PC-9 (cell line): Measurements from ENCODE around the gene CSNK1E. TPM values are rescaled to one million over a fixed set of nuclear protein-coding genes. Genes with fewer than 3 reads are reported as not detected.
A peak's percentile ranks its signal among the peaks of the same experiment; 100 is the strongest.

Experiments used
- BruUV-seq: library from RNA; stranded (reverse); fragments of 400-500 nt; replicated peaks from 2 replicates; lab custom pipeline; 2021; lab: Mats Ljungman, UMichigan
- CTCF ChIA-PET: fragments of 300-600 bp; sonication (Branson Sonifier 250); formaldehyde crosslinking; loops from one replicate; lab custom pipeline; 2022; ENCODE audit warnings: antibody characterized with exemption; lab: Charles Lee
- POLR2A ChIA-PET: fragments of 300-600 bp; sonication (Branson Sonifier 250); formaldehyde crosslinking; loops from one replicate; lab custom pipeline; 2022; ENCODE audit warnings: antibody characterized with exemption; ENCODE audit not compliant: unreplicated experiment; lab: Charles Lee
- DNase-seq, 2 experiments: peaks; one replicate each; pipeline versions ENCODE4 v3.0.0 to v3.0.0-alpha.2; 2015 to 2022; ENCODE audit warnings: mixed read lengths in 1 of 2
- H2AFZ ChIP-seq: fragments of 200-600 bp; sonication (generic); 2 replicates; pipeline ENCODE4 v1.8.1; 2017; ENCODE audit warnings: antibody characterized with exemption
- H3F3A ChIP-seq: fragments of 200-600 bp; sonication (generic); 2 replicates; pipeline ENCODE4 v1.8.1; 2017; ENCODE audit warnings: antibody characterized with exemption, mild to moderate bottlenecking, low read depth; ENCODE audit not compliant: insufficient read depth
- H3K27ac ChIP-seq: fragments of 200-600 bp; sonication (generic); 2 replicates; pipeline ENCODE4 v1.6.1; 2016; ENCODE audit warnings: mixed run types
- H3K27me3 ChIP-seq: fragments of 200-600 bp; sonication (generic); 2 replicates; pipeline ENCODE4 v1.6.1; 2016; ENCODE audit warnings: low read depth, mixed run types; ENCODE audit not compliant: insufficient read depth
- H3K36me3 ChIP-seq: fragments of 200-600 bp; sonication (generic); 2 replicates; pipeline ENCODE4 v1.6.1; 2016; ENCODE audit warnings: low read depth, mixed run types
- H3K4me1 ChIP-seq: fragments of 200-600 bp; sonication (generic); replicated peaks from 2 replicates; pipeline ENCODE4 v1.6.1; 2016; ENCODE audit warnings: mixed run types; ENCODE audit not compliant: insufficient read depth
- H3K4me2 ChIP-seq: fragments of 200-600 bp; sonication (generic); 2 replicates; pipeline ENCODE4 v1.6.1; 2017; ENCODE audit warnings: mixed run types
- H3K4me3 ChIP-seq: fragments of 200-600 bp; sonication (generic); 2 replicates; pipeline ENCODE4 v1.6.1; 2016; ENCODE audit warnings: mixed run types
- H3K79me2 ChIP-seq: fragments of 200-600 bp; sonication (generic); 2 replicates; pipeline ENCODE4 v1.6.1; 2017; ENCODE audit warnings: low read depth, mixed run types
- H3K9me2 ChIP-seq: fragments of 200-600 bp; sonication (generic); 2 replicates; pipeline ENCODE4 v1.8.1; 2017; ENCODE audit warnings: mild to moderate bottlenecking; ENCODE audit not compliant: insufficient read depth
- H3K9me3 ChIP-seq: fragments of 200-600 bp; sonication (generic); 2 replicates; pipeline ENCODE4 v1.8.1; 2016; ENCODE audit warnings: low read depth; ENCODE audit not compliant: insufficient read depth
- H4K20me1 ChIP-seq: fragments of 200-600 bp; sonication (generic); 2 replicates; pipeline ENCODE4 v1.8.1; 2017; ENCODE audit not compliant: insufficient read depth
- EZH2 ChIP-seq: fragments of 200-600 bp; sonication (generic); IDR thresholded peaks from 2 replicates; pipeline ENCODE4 v1.8.0; 2017; ENCODE audit warnings: antibody characterized with exemption, low read depth
- intact Hi-C: fragments of 100-400 bp; cut with micrococcal nuclease; formaldehyde crosslinking; loops from one replicate; pipeline ENCODE4 v1.10.0; 2022; ENCODE audit not compliant: unreplicated experiment
- total RNA-seq: library from RNA; stranded (reverse); gene quantifications from 2 replicates; pipeline ENCODE4 v1.2.3, GENCODE V29; 2021
- TF ChIP-seq, protein P1 (sequence below): fragments of 200-600 bp; sonication (generic); conservative IDR thresholded peaks from 2 replicates; pipeline ENCODE4 v1.6.1; 2017; ENCODE audit warnings: mixed run types, antibody characterized with exemption, mild to moderate bottlenecking, moderate library complexity

The CSNK1E gene
- total RNA-seq, 1 experiment from 2014 or later = 348 TPM

DNA sequence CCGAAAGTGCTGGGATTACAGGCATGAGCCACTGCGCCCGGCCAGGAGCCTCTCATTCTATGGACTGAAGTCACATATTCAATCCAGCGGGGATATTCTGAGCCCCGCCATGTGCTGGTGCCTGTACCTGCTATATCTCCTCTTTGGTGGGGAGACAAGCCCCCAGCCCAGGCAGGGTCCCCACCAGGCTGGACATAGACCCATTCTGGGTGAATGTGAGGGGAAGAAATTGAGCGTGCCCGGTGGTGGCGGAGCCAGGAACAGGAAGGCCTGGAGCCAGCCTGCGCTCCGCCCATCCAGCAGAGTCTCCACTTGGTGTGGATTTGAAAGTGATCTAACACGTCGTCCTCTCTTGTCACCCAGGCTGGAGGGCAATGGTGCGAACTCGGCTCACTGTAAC is 38.0 kb upstream of the CSNK1E start:
- no peaks in the 10 kb centered on the region for H3K9me3 ChIP-seq
- ChIA-PET POLR2A (no interaction called here), CTCF (interaction anchor here (0.7 kb wide), 1 partner anchor 317 kb away, joined by 6 read pairs; no protein-coding TSS in a partner anchor)
- H3K36me3 ChIP-seq = no peaks in the 10 kb centered on the region
- DNase-seq = no peak
- H3K79me2 ChIP-seq = no peaks in the 10 kb centered on the region
- H3K4me2 ChIP-seq = no peak overlapping the region
- H3K27ac ChIP-seq = no peak overlapping the region
- no TSS peak for BruUV-seq
- no peaks in the 10 kb centered on the region for H4K20me1 ChIP-seq
- H2AFZ ChIP-seq = no peak overlapping the region
- intact Hi-C loops = no loop called here
- no peaks in the 10 kb centered on the region for H3K9me2 ChIP-seq
- no peak overlapping the region for H3K4me3 ChIP-seq
- peaks cover 28% of the 10 kb centered on the region; the same call in 1 of the 2 replicates for H3F3A ChIP-seq
- no peaks in the 10 kb centered on the region for H3K27me3 ChIP-seq
- peaks cover 7% of the 10 kb centered on the region for H3K4me1 ChIP-seq
- TF ChIP-seq EZH2 = no peak
- TF ChIP-seq, protein P1, sequence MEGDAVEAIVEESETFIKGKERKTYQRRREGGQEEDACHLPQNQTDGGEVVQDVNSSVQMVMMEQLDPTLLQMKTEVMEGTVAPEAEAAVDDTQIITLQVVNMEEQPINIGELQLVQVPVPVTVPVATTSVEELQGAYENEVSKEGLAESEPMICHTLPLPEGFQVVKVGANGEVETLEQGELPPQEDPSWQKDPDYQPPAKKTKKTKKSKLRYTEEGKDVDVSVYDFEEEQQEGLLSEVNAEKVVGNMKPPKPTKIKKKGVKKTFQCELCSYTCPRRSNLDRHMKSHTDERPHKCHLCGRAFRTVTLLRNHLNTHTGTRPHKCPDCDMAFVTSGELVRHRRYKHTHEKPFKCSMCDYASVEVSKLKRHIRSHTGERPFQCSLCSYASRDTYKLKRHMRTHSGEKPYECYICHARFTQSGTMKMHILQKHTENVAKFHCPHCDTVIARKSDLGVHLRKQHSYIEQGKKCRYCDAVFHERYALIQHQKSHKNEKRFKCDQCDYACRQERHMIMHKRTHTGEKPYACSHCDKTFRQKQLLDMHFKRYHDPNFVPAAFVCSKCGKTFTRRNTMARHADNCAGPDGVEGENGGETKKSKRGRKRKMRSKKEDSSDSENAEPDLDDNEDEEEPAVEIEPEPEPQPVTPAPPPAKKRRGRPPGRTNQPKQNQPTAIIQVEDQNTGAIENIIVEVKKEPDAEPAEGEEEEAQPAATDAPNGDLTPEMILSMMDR = no peak

GRCh38 chr22:38353701-38354100 is 36.5 kb upstream of the CSNK1E start:
- intact Hi-C loops = loop anchor here (1.0 to 5.0 kb wide), 4 partner anchors 56 to 301 kb away; no protein-coding TSS in a partner anchor
- BruUV-seq = no TSS peak
- no peak overlapping the region for H3K4me2 ChIP-seq

GRCh38 chr22:38353142-38353629 is 36.0 kb upstream of the CSNK1E start:
- Histone ChIP-seq H4K20me1 (no peaks in the 10 kb centered on the region), H2AFZ (no peak overlapping the region), H3K9me2 (no peaks in the 10 kb centered on the region), H3K36me3 (no peaks in the 10 kb centered on the region), H3K4me1 (peaks cover 8% of the 10 kb centered on the region), H3K9me3 (no peaks in the 10 kb centered on the region), H3K4me3 (no peak overlapping the region), H3K4me2 (no peak overlapping the region), H3K27ac (no peak overlapping the region), H3F3A (peaks cover 34% of the 10 kb centered on the region; the same call in 1 of the 2 replicates), H3K79me2 (no peaks in the 10 kb centered on the region), H3K27me3 (no peaks in the 10 kb centered on the region)
- DNase-seq = peak; percentile 42 to 85
- CTCF ChIA-PET = no interaction called here
- intact Hi-C loops = loop anchor here (1.0 to 5.0 kb wide), 4 partner anchors 56 to 301 kb away; no protein-coding TSS in a partner anchor
- POLR2A ChIA-PET = no interaction called here
- no TSS peak for BruUV-seq
- TF ChIP-seq, protein P1 = peak; percentile 100
- TF ChIP-seq EZH2 = no peak

More at GRCh38 chr22:38353701-38354100, 36.5 kb upstream of the CSNK1E start:
- no peaks in the 10 kb centered on the region for H3K9me3 ChIP-seq
- no peaks in the 10 kb centered on the region for H3K9me2 ChIP-seq
- no peaks in the 10 kb centered on the region for H3K36me3 ChIP-seq
- TF ChIP-seq, protein P1 = no peak
- TF ChIP-seq EZH2 = no peak
- no peak overlapping the region for H3K27ac ChIP-seq
- no peak overlapping the region for H3K4me3 ChIP-seq
- DNase-seq = no peak
- no peak overlapping the region for H2AFZ ChIP-seq
- ChIA-PET CTCF (no interaction called here), POLR2A (no interaction called here)
- no peaks in the 10 kb centered on the region for H3K27me3 ChIP-seq
- H3K4me1 ChIP-seq = peaks cover 3% of the 10 kb centered on the region
- peaks cover 29% of the 10 kb centered on the region; the same call in 1 of the 2 replicates for H3F3A ChIP-seq
- no peaks in the 10 kb centered on the region for H3K79me2 ChIP-seq
- no peaks in the 10 kb centered on the region for H4K20me1 ChIP-seq
